ENCODE measurements around the gene RAB43. TPM values are rescaled to one million over a fixed set of nuclear protein-coding genes. Genes with fewer than 3 reads are reported as not detected.
"Not testable (repeated sequence)": the region's sequence is repeated elsewhere in the genome, so short reads cannot be mapped to it uniquely, and the experiment has no call there.

RAB43 gene
- total RNA-seq, 6 experiments from 2014 or later, result 17.1 to 28.0 (median 22.0) TPM

- Mint-ChIP-seq H3K27ac (peak overlapping the region; percentile 100), H3K9me3 (no peaks in the 10 kb centered on the region)
- peak; percentile 3 for TF ChIP-seq CTCF (IDR thresholded peaks at IDR 0.05)
These were observed 40.3 kb upstream of the RAB43 start for GRCh38 chr3:129161860-129162271.

GRCh38 chr3:129160891-129161859 is 39.6 kb upstream of the RAB43 start, which contains the start of gene ISY1:
Gene ISY1 (minus strand): TSS chr3:129161063. CDS start chr3:129160975, 88 bp downstream.
- Mint-ChIP-seq H3K4me3 (peak within 1 kb of the TSS; percentile 100), H3K27ac (peak within 1 kb of the TSS; percentile 100), H3K36me3 (ENCODE audit: low read depth) (peaks cover 4% of the 10 kb centered on the region), H3K4me1 (ENCODE audit: low read depth) (peaks cover 35% of the 10 kb centered on the region), H3K27me3 (ENCODE audit: insufficient read depth) (peaks cover 6% of the 10 kb centered on the region), H3K9me3 (no peaks in the 10 kb centered on the region)
- TF ChIP-seq CTCF (IDR thresholded peaks at IDR 0.05), result peak; percentile 89
- DNase-seq, result peak; percentile 93

More at GRCh38 chr3:129161860-129162271, 40.3 kb upstream of the RAB43 start:
- peak; percentile 40 for DNase-seq
- H3K36me3 Mint-ChIP-seq (ENCODE audit: low read depth), result no peaks in the 10 kb centered on the region; the same call in 1 of the 2 replicates
- H3K4me3 Mint-ChIP-seq, result peak overlapping the region; percentile 100
- peaks cover 6% of the 10 kb centered on the region for H3K27me3 Mint-ChIP-seq (ENCODE audit: insufficient read depth)
- peaks cover 35% of the 10 kb centered on the region for H3K4me1 Mint-ChIP-seq (ENCODE audit: low read depth)

- H3K9me3 Mint-ChIP-seq, result no peaks in the 10 kb centered on the region
- H3K27me3 Mint-ChIP-seq (ENCODE audit: insufficient read depth), result no peaks in the 10 kb centered on the region
- H3K4me3 Mint-ChIP-seq, result no peak overlapping the region
- no peaks in the 10 kb centered on the region for H3K4me1 Mint-ChIP-seq (ENCODE audit: low read depth)
- no peak overlapping the region for H3K27ac Mint-ChIP-seq
- DNase-seq, result no peak
- peaks cover 12% of the 10 kb centered on the region for H3K36me3 Mint-ChIP-seq (ENCODE audit: low read depth)
- no peak for TF ChIP-seq CTCF (IDR thresholded peaks at IDR 0.05)
These were observed 23.2 kb upstream of the RAB43 start for GRCh38 chr3:129144786-129145185.

GRCh38 chr3:129141011-129141410 is 19.4 kb upstream of the RAB43 start:
- not testable (repeated sequence) for H3K9me3 Mint-ChIP-seq; H3K36me3 Mint-ChIP-seq (ENCODE audit: low read depth); H3K4me3 Mint-ChIP-seq; H3K4me1 Mint-ChIP-seq (ENCODE audit: low read depth); DNase-seq; H3K27me3 Mint-ChIP-seq (ENCODE audit: insufficient read depth); H3K27ac Mint-ChIP-seq

GRCh38 chr3:129139911-129140310 is 18.3 kb upstream of the RAB43 start:
- H3K27me3 Mint-ChIP-seq (ENCODE audit: insufficient read depth), result no peaks in the 10 kb centered on the region

GRCh38 chr3:129136275-129136674 is 14.7 kb upstream of the RAB43 start:
- peaks cover 17% of the 10 kb centered on the region for H3K36me3 Mint-ChIP-seq (ENCODE audit: low read depth)
- H3K9me3 Mint-ChIP-seq; H3K4me1 Mint-ChIP-seq (ENCODE audit: low read depth); DNase-seq; H3K4me3 Mint-ChIP-seq; H3K27ac Mint-ChIP-seq; H3K27me3 Mint-ChIP-seq (ENCODE audit: insufficient read depth): not testable (repeated sequence)

More at GRCh38 chr3:129139911-129140310, 18.3 kb upstream of the RAB43 start:
- Mint-ChIP-seq H3K4me3 (no peak overlapping the region), H3K36me3 (ENCODE audit: low read depth) (no peaks in the 10 kb centered on the region), H3K9me3 (no peaks in the 10 kb centered on the region), H3K4me1 (ENCODE audit: low read depth) (no peaks in the 10 kb centered on the region), H3K27ac (no peak overlapping the region)
- DNase-seq, result no peak
- no peak for TF ChIP-seq CTCF (IDR thresholded peaks at IDR 0.05)
